ENCODE results near the gene IER5.

Gene IER5

DNA sequence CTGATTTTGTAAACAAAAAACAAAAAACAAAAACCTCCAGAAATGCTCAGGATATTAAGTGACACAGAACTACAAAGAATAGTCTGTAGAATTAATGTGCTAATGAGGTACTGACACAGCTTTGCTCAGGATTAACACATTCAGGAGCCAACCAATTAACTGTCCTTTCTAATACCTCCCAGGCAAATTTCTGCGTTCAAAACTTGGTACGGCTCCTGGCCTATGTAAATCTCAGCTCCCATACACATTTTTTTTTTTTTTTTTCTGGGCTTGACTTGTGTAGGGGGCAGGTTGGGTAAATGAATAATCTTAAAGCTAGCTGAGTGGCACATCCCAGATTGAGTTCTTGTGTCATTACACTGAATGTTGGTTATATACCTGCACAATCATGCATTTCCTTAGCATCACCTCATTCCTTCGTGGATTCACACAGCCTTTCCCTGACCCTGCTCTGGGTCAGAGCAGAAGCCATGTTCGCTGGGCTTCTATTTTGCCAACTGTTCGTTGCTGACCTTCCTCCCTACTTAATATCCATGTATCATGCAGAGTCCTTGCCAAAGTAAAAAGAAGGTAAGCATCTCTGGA lies 12.6 kb upstream of the IER5 start:
- DNase-seq: no peak
- in situ Hi-C loops (cut with MboI; ENCODE audit: low pct_unique_long_range_greater_than_20kb, low sequenced_read_pairs): no loop called here

DNA sequence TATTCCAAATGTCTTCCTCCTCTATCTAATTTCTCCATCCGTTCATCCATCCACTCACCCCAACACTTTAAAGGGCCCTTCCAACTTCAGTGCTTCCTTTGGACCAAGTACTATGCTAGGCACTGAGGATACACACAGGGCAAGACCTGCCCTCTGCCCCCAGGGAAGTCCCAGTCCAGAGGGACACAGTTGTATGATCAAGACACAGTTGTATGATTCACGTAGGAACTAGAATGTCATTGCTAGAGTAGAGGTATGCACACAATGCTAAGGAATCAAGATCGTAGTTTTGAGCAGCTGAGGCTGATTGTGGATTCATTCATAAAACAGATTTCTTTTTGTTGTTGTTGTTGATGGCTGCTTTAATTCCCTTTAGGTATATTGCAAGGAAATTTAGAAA lies 11.6 kb upstream of the IER5 start:
- in situ Hi-C loops (cut with MboI; ENCODE audit: low pct_unique_long_range_greater_than_20kb, low sequenced_read_pairs): no loop called here
- DNase-seq: no peak

DNA sequence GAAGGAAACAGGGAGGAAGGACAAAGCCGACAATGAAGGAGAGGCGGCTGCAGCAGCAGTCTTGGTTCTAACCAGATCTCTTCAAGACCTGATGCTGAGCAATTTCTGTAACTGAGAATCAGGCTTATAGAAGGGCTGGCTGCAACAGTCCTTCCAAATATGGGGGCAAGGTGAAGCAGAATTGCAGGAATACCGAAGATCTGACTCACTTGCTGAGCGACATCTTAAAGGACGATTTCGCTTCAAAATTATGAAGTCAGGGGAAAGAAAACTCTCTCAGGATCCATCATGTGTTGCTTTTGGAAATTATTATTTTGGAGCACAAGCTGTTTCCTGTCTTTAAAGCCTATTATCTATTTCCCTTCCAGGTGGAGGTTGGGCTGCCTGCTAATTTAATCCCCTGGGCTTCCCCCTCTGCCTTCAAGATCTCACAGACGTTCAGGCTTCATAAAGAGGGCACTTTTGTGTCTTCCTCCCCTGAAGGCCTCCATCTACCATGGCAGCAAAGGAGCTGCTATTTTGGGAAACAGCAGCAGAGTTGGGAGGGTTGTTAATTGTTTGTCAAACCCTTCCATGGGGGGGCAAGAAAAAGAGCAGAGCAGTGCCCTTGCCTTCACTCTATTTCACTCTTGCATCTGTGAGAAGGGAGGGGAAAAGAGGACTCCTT lies 10.8 kb upstream of the IER5 start:
- in situ Hi-C loops (cut with MboI; ENCODE audit: low pct_unique_long_range_greater_than_20kb, low sequenced_read_pairs): no loop called here
- DNase-seq: peak; percentile 50

DNA sequence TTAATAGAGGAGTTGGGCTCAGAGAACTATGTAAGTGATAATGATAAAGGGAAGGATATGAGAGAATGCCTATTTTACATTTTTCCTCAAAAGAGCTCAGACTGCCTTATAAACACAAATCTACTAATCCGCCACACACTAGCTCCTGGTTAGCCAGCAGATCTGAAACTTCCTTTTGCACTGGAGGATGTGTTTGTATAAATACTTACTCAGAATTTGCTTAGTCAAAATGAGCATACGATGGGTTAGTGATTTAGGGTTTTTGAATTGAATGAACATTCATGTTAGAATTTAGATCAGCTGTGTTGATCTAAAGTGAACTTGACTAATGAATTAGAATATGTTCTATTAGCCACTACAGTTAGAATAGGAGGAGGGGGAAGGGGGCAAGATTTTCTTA lies 9.1 kb upstream of the IER5 start:
- DNase-seq: no peak
- in situ Hi-C loops (cut with MboI; ENCODE audit: low pct_unique_long_range_greater_than_20kb, low sequenced_read_pairs): no loop called here

DNA sequence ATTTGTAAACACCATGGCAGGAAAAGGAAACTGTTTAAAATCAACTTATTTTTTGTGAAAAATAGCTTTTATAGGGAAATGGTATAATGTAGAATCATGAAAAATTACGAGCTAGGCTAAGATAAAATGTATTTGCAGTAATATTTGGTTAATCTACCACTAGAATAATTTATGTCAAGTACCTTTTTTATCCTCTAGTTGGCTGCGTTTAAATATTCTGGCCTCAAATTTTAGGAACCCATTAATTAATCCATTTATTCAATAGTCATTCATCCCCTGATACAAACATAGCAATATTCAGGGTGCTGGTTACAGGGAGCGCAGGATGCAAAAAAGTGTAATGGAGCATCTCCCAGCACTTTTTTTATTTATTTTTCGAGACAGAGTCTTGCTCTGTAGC lies 8.6 kb upstream of the IER5 start:
- DNase-seq: no peak
- in situ Hi-C loops (cut with MboI; ENCODE audit: low pct_unique_long_range_greater_than_20kb, low sequenced_read_pairs): no loop called here

DNA sequence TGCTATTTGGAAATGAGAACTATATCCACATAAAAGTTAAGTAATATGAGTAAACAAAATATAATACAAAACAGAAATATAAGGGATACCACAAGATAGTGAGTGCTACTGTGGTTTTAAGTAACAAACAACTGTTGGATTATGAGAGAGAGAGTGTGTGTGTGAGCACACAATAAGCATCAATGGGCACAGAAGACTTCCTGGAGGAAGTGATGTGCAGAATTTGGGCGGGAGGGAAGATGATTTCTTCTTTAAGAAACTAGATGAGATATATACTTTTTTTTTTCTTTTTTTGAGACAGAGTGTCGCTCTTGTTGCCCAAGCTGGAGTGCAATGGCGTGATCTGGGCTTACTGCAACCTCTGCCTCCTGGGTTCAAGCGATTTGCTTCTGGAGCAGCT lies 7.9 kb upstream of the IER5 start:
- in situ Hi-C loops (cut with MboI; ENCODE audit: low pct_unique_long_range_greater_than_20kb, low sequenced_read_pairs): no loop called here

DNA sequence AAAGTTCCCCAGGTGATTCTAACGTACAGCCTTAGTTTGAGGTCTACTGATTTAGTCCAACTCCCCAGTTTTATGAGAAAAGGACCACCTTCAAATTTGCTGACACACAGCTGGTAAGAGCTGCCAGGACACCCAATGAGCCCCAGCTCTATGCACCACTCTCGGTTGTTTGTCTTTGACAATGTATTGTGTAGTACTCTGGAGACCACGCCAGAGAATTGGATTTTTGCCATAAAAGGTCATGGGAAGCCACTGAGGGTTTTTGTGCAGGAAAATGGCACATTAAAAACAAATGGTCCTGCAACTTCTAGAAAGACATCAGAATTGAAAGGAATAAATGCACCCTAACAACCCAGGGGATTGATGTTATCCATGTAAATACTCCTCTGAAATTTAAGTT lies 7.1 kb upstream of the IER5 start:
- in situ Hi-C loops (cut with MboI; ENCODE audit: low pct_unique_long_range_greater_than_20kb, low sequenced_read_pairs): no loop called here
- no peak for DNase-seq

More for the DNA sequence above, 7.9 kb upstream of the IER5 start:
- DNase-seq: no peak

DNA sequence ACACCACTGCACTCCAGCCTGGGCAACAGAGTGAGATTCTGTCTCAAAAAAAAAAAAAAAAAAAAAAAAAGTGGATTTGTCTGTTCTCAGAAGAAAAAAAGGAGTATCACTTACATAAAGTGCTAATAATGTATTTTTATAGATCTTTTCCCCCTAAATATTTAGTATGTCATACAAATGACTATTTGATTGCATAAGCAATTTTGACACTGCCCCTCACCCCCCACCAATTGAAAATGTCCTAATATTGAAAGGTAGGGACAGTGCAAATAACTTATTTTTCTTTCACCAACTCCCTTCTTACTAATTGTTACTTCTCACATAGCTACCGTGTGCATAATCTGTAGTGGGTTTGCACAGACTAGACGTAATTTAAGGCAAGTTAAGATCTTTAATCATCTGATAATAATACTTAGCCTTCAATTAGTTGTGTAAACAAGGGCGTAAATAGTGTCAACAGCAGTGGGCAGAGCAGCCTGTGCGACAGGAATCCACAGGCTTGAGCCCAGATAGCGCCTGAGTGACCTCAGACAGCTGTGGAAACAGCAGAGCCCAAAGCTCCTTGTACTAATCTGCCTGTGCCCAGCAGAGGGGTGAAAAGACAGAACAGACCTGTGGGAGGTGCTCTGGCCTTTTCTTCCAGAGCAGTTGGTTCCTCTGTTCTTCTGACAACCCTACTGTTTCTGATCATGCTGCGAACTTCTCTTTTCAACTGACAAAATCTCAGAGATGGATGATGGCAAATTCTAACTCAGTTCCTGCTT lies 4.5 kb upstream of the IER5 start:
- in situ Hi-C loops (cut with MboI; ENCODE audit: low pct_unique_long_range_greater_than_20kb, low sequenced_read_pairs): no loop called here
- peak; percentile 86 for DNase-seq

DNA sequence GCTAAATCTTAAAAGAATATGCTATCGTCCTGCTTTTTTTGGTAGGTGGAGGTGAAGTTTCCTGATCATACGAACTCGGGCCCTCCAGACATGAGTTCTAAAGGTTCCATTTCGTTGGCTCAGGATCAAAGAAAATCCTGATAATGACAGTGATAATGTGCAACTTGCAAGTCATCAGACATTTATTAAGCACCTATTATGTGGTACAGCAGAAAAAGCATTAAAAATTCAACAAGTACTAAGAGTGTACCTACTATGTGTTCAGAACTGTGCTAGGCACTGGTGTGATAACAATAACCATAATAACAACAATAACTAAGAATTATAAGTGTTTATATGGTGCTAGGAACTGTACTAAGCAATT lies 3.9 kb upstream of the IER5 start:
- no peak for DNase-seq
- in situ Hi-C loops (cut with MboI; ENCODE audit: low pct_unique_long_range_greater_than_20kb, low sequenced_read_pairs): no loop called here

DNA sequence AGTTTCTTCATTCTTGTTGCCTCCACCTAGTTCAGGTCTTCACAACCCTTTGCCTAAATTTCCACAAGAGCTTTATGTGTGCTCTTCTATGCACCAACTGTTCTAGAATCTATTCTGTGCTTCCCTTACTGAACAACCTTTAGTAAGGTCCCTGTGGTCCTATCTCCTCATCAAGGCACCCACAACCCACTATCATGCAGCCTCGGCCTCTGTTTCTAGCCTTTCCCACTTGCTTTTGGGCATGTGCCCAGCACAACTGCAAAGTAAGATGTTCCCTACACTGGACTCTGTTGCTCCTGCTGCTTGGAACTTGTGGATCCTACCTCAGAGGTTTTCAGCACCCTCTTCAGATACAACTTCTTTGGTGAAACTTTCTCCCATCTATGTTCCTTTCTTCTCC lies 2.4 kb upstream of the IER5 start:
- in situ Hi-C loops (cut with MboI; ENCODE audit: low pct_unique_long_range_greater_than_20kb, low sequenced_read_pairs): no loop called here
- no peak for DNase-seq

DNA sequence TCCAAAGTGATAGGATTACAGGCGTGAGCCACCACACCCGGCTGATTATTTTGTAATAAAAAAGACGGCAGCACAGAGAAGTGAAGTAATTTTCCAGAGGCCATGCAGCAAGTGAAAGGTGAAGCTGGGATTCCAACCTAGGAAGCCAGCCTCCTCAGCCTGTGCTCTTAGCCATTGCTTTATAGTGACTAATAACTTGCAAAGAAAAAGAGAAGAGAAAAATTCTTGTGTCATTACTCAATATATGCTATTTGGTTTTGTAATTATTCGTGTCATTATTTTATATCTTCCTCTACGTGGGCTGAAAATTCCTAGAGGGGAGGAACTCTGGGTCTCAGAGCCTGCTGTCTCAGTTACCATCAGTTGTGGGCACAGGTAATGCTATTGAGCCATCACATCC lies 1.6 kb upstream of the IER5 start:
- in situ Hi-C loops (cut with MboI; ENCODE audit: low pct_unique_long_range_greater_than_20kb, low sequenced_read_pairs): no loop called here
- no peak for DNase-seq

DNA sequence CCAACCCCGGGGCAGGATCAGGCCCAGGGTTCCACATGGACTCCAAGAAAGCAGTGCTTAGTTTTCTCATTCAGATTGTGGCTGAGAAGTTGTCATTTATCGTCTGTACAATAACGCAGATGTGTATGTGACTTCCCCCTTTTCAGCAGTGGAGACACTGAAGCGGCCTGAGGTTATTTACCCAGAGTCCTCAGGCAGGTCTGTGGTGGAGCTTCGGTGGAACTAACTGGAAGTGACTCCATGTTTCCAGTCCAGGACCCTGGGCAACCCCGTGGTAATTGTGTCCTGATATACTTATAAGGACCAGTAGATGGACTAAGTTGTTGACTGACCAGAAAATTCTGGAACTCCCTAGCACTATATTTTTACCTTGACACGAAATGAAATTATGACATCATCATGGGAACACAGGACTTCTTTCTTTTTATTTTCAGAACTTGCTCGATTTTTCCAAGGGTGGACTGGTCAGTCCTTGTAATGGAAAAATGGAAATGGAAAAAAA lies 1.0 kb upstream of the IER5 start:
- in situ Hi-C loops (cut with MboI; ENCODE audit: low pct_unique_long_range_greater_than_20kb, low sequenced_read_pairs): no loop called here
- DNase-seq: peak; percentile 82

DNA sequence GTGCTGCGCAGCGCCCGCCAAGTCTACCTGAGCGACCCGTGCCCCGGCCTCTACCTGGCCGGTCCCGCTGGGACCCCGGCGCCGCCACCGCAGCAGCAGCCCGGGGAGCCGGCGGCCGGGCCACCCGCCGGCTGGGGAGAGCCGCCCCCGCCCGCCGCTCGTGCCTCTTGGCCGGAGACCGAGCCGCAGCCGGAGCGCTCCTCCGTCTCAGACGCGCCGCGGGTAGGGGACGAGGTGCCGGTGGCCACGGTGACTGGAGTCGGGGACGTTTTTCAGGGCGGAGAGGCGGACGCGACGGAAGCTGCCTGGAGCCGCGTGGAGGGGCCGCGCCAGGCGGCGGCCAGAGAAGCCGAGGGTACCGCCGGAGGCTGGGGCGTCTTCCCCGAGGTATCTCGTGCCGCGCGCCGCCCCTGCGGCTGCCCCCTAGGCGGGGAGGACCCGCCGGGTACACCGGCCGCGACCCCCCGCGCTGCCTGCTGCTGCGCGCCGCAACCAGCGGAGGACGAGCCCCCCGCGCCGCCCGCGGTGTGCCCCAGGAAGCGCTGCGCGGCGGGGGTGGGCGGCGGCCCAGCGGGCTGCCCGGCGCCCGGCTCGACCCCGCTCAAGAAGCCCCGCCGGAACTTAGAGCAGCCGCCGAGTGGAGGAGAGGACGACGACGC lies 646 bp downstream of the IER5 start:
- DNase-seq: no peak
- in situ Hi-C loops (cut with MboI; ENCODE audit: low pct_unique_long_range_greater_than_20kb, low sequenced_read_pairs): no loop called here

DNA sequence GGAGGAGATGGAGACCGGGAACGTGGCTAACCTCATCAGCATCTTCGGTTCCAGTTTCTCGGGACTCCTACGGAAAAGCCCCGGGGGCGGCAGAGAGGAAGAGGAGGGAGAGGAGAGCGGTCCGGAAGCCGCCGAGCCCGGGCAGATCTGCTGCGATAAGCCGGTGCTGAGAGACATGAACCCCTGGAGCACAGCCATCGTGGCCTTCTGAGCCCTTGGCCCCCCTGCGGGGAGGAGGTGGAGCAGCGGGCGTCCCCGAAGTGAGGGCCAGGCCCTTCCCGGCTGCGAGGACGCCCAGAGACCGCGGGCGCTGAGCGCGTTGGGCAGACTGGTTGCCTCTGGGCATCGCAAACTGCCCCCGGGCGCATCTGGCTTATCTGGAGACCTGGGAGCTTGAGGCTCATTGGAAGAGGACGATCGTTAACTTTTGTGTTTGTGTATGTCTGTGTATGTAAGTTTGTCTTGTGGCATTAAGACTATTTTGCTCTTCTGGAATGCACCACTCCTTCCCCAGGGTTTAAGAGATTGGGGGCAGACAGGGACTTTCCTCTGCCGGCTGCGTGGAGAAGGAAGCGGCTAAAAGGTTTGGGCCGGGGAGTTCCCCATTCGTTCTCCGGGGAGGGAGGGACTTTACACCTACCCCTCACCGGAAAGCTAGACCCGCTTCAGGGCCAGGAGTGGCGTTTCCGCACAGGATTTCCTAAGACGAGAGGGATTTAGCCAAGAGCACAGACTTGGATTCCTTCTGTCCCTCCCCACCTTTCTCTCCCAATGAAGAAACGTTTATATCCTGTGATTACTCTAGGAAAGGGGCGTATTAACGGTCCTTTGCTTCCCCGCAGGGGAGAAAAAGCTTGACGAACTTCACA lies 1.4 kb downstream of the IER5 start:
- in situ Hi-C loops (cut with MboI; ENCODE audit: low pct_unique_long_range_greater_than_20kb, low sequenced_read_pairs): loop anchor here (10.0 kb wide), 1 partner anchor 55 kb away; no protein-coding TSS in a partner anchor
- DNase-seq: peak; percentile 83

DNA sequence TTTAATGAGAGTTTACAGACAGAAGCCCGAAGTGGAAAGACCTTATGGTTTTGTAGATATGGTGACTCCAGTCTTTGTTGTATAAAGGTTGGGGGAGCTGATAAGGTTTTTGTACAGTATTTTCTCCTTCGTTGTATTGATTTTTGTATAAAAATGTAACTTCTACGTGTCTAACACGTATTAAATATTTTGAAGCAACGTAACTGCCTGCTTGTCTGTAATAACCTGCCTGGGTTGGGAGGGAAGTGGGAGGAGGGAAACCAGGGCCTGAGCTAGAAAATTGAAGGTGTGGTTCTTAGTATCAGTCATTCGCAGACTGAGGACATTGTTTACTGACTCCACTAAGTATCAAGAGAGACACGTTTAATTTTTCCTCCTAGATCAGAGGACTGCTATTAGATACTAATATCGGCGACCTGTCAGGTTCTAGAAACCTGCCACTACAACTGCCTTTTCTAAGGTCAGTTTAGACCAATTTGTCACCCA lies 2.2 kb downstream of the IER5 start:
- in situ Hi-C loops (cut with MboI; ENCODE audit: low pct_unique_long_range_greater_than_20kb, low sequenced_read_pairs): loop anchor here (10.0 kb wide), 1 partner anchor 54 kb away; no protein-coding TSS in a partner anchor
- peak; percentile 40 for DNase-seq

DNA sequence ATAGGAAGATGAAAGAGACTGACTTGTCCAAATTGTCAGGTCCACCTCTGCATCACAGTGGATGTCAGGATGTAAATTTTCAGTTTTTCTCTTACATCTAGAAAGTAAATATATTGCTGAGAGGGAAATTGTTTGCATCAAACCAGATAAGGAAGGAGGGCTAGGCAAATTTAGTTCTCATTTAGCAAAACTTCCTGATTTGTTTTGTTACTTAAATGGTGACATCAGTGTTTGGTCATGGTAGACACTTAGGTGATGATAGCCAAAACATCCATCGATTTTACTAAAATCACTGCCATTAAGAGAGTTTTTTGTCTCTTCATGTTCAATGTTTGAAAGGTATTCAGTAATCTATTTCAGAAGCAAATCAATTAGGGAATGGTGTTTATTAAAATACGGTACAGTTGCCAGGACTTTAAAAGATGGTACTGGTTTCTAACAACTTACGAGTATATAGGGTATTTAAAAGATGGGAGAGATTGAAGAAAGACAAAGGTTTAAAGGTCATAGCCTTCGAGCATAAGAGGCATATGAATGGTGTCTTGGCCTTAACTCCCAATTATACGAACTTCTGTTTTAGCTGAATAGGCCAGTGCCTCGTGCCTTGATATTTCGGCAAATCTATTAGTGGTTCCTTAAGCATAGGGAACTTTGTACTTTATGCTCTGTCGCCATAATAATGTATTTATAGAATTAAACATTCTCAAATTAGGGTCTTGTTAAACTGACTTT lies 3.0 kb downstream of the IER5 start:
- in situ Hi-C loops (cut with MboI; ENCODE audit: low pct_unique_long_range_greater_than_20kb, low sequenced_read_pairs): loop anchor here (10.0 kb wide), 1 partner anchor 53 kb away; no protein-coding TSS in a partner anchor
- DNase-seq: no peak

DNA sequence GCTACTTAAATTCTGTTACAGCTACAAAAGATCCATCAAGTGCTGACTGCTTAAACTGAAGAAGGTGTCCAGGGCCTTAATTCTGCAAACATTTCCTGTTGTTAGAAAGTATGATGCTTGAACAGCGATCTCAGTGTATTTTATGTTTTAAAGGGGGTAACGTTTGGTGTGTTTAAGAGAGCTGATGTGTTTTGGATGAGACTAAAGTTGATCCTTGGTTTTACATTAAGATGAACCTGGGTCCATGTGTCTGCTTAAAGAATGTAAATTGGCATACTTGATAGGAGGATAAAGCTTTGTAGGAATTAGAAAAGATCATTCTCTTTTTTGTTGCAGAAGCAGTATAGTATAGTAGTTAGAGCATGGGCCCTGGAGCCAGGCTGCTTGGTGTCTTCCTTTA lies 3.6 kb downstream of the IER5 start:
- DNase-seq: no peak
- in situ Hi-C loops (cut with MboI; ENCODE audit: low pct_unique_long_range_greater_than_20kb, low sequenced_read_pairs): loop anchor here (10.0 kb wide), 1 partner anchor 53 kb away; no protein-coding TSS in a partner anchor

DNA sequence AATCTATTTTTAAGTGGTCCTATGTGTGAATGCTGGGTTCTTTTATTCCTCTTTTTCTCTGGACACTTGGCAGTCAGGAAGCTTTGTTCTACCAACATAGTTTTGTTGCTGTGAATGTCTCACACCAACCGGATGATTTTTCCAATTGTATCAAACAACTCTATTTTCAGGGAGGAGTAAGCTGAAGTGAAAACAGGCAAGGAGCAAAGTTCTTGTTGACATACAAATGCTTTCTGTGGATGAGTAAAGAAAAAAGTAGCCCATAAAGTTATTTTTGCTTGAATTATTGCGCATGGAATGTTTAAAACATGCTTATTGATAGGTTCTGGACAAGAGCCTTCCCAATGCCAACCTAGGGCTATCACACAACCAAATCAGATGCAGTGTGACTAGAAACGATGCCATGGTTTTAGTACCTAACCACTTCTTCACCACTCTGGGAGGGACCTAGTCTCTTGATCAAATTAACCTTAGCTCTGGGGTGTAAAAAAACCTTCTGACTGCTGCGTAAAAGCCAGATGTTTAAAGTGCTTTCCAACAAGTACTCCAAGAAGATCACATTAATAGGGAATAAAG lies 4.5 kb downstream of the IER5 start:
- in situ Hi-C loops (cut with MboI; ENCODE audit: low pct_unique_long_range_greater_than_20kb, low sequenced_read_pairs): loop anchor here (10.0 kb wide), 1 partner anchor 52 kb away; no protein-coding TSS in a partner anchor
- DNase-seq: no peak

Measured in KBM-7 (cell line).